ENCODE measurements around the gene STK26.
"Not testable (repeated sequence)": the region's sequence is repeated elsewhere in the genome, so short reads cannot be mapped to it uniquely, and the experiment has no call there.

STK26 gene

DNA sequence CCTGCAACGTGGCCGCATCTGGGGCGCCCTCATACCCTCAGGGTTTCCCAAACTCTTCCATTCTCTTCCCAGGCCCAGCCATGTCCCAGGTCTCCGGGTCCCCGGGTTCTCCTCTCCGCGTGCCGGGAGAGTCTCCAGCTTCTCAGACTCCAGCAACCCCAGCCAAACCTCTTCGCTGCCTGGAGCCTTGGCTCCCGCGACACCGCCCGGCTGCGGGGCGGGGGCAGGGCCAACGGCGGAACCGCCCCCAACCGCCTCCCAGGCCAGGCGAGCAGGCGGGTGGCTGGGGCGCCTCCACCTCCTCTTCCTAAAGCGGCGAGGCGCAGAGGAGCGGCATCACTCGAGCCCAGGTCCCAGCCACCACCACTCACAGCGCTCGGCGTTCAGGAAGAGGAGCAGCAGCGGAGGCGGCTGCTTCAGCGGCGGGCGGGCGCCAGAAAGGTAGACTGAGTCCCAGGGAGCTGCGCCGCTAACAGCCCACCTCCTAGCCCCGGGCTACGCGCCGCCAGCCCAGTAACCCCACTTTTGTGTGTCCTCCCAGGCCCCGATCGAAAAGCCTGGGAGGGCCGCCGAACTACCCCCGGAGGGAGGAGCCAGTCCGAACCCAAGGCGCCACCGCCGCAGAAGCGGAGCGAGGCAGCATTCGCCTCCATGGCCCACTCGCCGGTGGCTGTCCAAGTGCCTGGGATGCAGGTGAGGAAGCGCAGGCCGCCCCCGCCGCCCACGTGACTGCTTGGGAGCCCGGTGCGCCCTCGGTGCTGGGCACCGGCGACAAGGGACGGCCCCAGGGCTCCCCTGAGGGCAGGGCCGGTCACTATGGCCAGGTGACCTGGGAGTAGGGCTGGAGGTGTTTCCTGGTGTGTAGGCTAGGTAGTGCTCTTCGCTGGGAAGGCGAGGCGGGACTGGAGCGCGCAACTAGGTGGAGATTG is at the start of gene STK26:
Gene STK26 (plus strand): TSS at position 336 of the 929 bp plus-strand sequence. CDS start 316 bp downstream, at position 652.
- DNase-seq = peak; percentile 68

- DNase-seq = peak; percentile 14
Observed at GRCh38 chrX:131975851-131976250, 47.3 kb upstream of the STK26 start.

DNA sequence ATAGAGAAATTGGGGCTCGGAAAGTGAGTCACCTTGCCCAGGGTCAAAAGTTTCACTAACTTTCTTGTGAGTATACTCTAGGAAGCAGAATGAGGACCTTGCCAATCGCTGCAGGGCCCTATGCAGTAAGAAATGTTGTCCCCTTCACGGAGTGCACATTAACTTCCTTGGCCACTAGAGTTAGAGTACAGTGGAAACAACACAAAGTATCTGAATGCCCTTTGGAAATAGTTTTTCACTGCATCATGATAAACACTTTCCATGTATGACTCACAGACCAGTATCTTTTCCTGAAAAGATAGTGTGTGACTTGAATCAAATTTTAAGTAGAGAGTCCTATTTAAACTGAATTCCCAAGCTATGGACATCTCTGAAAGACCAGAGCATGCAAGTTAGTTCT is 45.5 kb upstream of the STK26 start:
- DNase-seq = peak; percentile 30

- no peak for DNase-seq
Observed at GRCh38 chrX:131979116-131979515, 44.0 kb upstream of the STK26 start.

DNA sequence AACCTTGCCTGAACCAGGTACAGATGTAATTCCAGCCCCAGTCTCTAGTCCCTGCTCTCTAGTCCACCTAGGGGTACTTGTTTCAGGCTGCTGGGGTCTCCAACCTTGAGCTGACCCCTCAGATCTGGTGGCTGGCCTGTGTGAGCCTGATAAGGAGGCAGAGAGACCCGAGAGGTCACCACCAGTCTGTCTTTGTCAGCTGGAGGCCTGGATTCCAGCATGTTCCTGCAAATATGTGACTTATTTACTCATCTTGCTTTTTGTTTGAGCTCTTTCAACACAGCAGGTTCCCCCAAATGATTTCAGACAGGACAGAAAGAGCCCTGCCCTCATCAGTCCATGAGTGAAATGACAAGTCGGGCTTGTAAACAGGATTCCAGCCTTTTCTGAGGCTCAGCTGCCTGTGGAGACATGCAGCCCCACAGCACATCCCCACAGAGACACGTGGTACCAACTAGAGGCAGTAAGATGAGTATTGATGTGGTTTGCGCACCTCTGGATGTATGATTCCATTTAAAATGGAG is 37.5 kb upstream of the STK26 start:
- DNase-seq = no peak

DNA sequence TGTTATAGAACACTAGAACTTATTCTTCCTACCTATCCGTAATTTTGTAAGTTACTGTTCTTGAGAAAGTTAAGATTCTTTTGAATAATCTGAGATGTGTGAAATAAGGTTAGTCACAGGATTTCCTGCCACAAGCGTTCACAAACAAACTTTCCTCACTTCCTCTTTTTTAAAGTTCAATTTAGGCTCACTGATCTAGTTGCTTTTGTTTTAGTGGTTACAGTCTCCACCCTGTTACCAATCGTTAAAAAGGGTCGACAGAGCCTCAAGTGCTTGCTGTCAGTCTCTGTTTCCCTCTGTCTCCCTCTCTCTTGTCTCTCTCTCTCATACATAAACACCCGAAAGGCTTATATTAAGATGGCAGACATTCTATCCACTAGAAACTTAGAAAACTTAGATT is 35.9 kb upstream of the STK26 start:
- no peak for DNase-seq

- no peak for DNase-seq
Observed at GRCh38 chrX:131988236-131988635, 34.9 kb upstream of the STK26 start.

DNA sequence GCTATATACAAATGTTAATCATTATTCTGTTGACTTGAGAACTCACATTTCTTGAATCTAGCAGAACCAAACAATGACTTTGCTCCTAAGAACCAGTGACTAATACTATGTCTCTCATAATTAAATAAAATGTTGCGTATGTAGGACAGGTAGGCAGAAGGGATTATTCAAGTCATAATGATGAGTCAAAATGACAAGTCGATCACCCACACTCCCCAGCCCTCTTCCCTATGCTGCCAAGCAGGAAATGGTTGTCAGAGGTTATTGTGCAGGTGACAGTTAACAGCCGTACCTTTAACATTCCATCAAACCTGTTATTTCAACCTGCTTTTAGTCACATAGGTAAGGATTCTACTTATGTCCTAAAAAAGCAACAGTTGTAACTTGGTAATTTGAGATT is 22.0 kb upstream of the STK26 start:
- no peak for DNase-seq

- peak; percentile 74 for DNase-seq
Observed at GRCh38 chrX:132004728-132005127, 18.4 kb upstream of the STK26 start.

- DNase-seq = no peak
Observed at GRCh38 chrX:132009350-132009749, 13.8 kb upstream of the STK26 start.

- not testable (repeated sequence) for DNase-seq
Observed at GRCh38 chrX:132010213-132010612, 12.9 kb upstream of the STK26 start.

DNA sequence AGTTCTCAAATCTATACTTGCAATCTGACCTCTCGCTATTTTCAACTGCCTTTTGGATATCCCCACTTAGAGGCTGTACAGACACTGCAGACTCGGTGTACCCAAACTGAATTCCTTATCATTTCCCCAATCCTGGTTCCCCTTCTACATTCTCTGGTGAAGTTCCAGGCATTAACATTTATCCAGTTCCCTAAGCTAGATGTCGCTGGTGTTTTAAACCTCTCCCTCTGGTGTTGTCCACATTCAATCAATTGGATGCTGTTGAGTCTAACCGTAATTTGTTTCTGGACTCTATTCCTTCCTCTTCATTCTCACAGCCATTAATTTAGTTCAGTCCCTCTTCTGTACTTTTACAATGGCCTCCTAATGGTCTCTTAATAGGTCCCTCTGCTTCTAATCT is 7.2 kb upstream of the STK26 start:
- DNase-seq = no peak

DNA sequence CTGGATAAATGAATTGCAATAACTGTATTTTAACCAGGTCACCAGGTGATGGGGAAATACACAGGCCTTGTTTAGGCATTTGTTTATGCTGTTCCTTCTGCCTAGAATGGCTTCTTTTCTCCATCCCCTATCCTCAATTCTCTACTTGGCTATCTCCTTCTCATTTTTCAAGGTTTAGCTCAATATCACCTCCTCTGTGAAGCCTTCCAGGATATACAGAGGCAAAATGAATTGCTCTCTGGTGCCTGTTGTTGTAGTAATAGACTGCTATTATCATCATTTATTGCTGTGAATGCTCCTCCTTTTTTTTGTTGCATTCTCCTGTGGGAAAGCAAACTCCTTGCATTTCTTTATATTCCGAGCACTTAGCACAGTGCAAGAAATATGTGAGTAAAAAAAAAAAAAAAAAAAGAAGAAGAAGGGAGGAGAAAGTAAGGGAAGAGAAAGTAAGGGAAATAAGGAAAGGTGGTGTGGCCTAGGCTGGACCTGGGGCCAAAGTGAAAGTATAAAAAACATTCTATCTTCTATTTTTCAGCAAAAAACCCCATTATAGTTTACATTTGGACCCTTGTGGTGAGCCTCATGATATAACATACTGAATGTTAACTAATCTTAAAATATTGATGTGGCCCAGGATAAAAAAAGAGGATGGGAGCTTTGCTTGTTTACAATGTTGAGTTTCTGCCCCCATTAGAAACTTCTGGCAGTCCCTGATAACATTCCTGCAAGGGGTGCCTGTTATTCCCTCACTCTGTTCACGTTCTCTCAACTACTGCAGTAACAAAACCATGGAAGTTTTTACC is 6.3 kb upstream of the STK26 start:
- no peak for DNase-seq

GRCh38 chrX:132017431-132018185 is 5.5 kb upstream of the STK26 start:
- no peak for DNase-seq

DNA sequence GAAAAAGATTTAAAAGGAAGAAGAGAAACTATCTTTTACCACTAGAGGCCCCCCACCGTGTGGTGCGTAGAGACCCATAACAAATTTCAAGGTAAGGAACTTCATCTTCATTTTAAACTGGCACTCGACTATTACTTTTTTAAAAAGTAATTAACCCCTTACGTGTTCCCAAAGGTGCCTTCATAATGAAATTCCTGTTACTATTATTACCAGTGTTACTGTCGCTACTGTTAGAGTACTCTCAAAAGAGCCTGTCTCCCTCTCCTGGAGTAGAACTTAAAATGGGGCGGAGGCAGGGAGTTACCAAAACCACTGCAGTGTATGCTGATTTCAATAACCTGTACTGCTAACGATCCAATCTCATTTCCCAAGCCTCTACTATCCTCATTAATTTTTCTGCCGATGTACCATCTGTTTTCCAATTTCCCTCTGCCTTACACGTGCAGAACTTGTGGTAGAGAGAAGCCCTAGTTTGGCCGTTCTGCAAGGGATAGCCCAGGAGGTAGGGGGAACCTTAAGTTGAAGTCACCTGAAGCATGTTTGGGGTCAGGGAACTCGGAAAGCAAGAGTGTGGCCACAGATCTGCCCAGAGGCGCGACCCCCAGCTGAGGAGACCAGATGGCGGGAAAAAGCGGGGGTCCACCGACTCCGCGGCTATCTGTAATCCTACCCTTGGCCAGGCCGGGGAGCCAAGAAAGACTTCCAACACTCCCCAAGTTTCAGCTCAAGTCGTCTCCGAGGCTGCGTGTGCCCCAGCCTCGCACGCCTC is 720 bp upstream of the STK26 start:
- no peak for DNase-seq

- no peak for DNase-seq
Observed at GRCh38 chrX:132023896-132024386, 839 bp downstream of the STK26 start.

DNA sequence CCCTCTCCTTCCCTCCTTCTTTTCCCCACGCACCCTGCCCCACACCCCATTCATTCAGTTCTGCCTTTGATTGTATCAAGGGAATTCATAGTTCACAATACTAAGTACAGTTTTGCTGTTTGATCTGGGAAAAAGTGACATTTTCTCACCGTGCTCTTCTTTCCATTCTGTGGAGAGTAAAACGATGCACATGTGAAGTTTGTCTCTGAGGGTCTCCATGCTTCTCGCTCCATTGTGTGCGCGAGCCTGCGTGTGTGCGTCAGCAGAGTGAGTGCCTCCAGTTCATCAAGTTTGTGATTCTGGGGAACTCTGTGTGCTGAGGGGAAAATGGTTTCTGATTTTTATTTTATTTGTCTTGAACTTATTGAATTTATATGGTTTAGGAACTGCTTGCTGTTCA is 1.9 kb downstream of the STK26 start:
- DNase-seq = no peak

DNA sequence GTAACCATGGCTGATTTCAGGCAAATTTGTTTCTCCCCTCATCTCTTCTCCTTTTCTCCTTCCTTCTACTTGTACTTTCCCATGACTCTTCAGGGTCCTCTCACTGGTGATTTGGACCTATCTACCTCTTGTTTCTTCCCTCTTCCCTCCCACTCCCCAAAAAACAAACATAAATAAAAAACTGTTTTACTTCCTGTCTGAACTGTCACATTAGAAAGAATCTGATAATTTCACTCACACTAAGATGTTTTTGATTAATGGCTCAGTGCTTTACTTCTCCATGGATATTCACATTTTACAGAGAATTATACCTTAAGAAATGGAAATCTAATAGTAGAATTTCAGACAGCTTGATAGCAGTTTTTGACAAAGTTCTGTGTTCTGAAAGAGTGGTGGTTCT is 7.2 kb downstream of the STK26 start:
- DNase-seq = no peak

DNA sequence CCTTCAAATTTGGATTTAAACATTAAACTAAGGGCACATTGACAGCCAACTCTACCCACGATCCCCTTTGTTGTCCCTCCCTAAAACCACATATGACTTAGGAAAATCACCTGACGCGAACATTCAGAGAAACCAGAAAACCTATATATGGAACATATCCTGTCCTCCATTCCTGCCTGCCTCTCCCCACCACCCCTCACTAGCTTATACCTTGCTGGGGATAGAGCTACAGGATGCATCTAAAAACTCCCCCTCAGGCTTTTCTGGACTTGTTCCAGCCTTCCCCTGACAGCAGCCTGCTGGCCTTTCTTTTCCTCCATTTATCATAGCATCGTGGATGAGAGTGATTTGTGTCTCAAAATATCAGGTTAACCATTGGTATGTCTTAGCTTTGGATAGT is 8.8 kb downstream of the STK26 start:
- peak; percentile 7 for DNase-seq

DNA sequence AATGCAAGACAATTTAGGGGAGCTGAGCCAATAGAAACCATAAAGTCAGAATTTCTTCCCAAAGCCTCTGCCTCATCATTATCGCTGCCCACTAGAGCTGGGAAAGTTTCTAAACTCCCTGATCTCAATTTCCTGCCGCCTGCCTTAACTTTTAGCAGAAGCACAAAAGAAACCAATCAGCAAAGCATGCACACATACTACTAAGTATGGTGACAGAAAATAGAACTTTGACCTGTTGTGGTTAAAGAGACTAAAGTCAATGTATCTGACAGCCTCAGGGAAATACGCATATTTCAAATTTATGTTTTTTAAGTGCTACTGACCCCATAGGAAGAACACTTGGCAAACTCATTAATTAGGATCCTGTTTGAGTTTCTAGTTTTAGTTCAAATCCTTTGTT is 10.1 kb downstream of the STK26 start:
- DNase-seq = no peak

DNA sequence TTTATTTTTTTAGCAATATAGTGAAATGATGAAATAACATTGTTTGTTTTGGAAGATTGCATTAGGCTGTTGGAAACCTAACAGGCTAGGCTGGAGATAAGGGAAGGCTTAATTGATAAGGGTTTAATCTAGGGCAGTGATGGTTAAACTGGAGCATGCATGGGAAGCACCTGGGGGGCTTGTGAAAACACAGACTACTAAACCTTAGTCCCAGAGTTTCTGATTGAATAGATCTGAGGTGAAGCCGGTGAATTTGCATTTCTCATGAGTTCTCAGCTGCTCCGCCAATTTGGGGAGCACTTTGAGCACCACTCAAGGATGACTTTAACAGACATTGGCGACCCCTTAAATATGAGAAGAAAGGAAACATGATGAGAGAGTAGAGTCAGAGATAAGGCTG is 11.5 kb downstream of the STK26 start:
- DNase-seq = no peak

DNA sequence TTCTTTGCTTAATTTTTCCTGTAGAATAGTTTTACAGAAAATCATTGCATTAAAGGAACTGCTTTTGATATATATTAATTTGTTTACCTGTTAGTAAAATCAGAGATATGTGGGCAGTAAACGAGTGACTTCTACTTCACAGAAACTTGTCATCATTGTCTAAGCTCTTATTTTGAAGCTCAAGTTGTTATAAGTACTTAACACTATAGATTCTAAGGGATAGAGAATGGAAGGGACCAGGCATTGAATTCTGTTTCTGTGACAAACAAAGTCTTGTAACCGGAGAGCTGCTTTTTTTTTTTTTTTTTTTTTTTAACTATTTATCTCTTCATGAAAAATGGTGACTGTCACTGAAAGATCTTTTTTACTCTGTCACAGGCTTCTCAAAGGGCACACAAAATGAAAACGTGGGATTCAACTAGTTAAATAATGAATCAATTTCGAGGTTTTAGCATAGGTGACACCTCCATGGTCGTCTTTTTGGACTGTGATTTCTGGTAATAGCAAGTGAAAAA is 14.4 kb downstream of the STK26 start:
- no peak for DNase-seq
